ENCODE results near the gene IFI27.

- TF ChIP-seq EZH2phosphoT487 (IDR thresholded peaks at IDR 0.05; ENCODE audit: borderline replicate concordance, low read depth, low read length) (no peak), CTCF (conservative IDR thresholded peaks at IDR 0.05; ENCODE audit: low read length) (peak; percentile 69)
Observed at GRCh38 chr14:94143239-94143638, 32.7 kb downstream of the IFI27 start.
